ENCODE measurements around the gene LIMD2.

- TF ChIP-seq CTCF (IDR thresholded peaks at IDR 0.05) = no peak
- no peak for TF ChIP-seq POLR2A (IDR thresholded peaks at IDR 0.05)
Observed at GRCh38 chr17:63735691-63736090, 35.8 kb upstream of the LIMD2 start.
